Measurements from ENCODE around the gene MAGIX. TPM values are rescaled to one million over a fixed set of nuclear protein-coding genes. Genes with fewer than 3 reads are reported as not detected.

Gene MAGIX
- total and polyA plus RNA-seq, 2 donors = 1.3 to 3.0 TPM

DNA sequence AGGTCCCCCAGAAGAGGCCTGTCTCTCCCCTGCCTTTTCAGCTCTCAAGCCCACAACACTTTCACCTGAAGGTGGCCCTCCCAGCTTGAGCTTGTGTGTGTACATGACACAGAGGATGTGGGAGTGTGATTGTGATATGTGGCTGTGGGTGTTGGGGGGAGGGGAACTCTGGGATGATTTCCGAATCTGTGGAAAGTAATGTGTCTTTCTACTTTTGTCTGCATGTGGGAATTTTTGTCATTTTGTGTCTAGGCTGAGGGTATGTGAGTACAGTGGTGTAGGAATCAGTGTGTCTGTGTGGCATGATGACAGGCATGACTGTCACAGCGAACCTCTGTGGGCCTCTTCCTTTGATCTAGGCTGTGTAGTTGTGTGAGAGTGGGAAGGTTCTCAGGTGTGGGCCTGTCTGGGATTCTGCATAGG lies 31.0 kb downstream of the MAGIX start:
- H3K36me3 ChIP-seq (ENCODE audit: control insufficient read depth in 2 of 2, insufficient read depth in 2 of 2, low read length in 1 of 2) = peaks cover 3 to 5% of the 10 kb centered on the region in 2 donors
- H3K4me1 ChIP-seq (ENCODE audit: control insufficient read depth in 2 of 2, insufficient read depth in 2 of 2, low read length in 2 of 2) = peaks cover 0 to 36% of the 10 kb centered on the region in 2 donors
- H3K9me3 ChIP-seq (ENCODE audit: control insufficient read depth in 2 of 2, insufficient read depth in 1 of 2, low read length in 1 of 2) = no peaks in the 10 kb centered on the region
- no peaks in the 10 kb centered on the region for H3K27me3 ChIP-seq (ENCODE audit: control insufficient read depth in 2 of 2, insufficient read depth in 1 of 2, low read length in 1 of 2)
- WGBS = 85% methylated on average over 2 of the region's 2 CpGs
- DNase-seq (ENCODE audit: low read depth in 6 of 9, low spot score in 9 of 9) = peak in 1 of 9 donors; percentile 64
- H3K27ac ChIP-seq (ENCODE audit: low read depth in 1 of 2, low read length in 1 of 2) = peak overlapping the region in 1 of 2 donors; percentile 79
- no peak overlapping the region for H3K4me3 ChIP-seq (ENCODE audit: low read length in 2 of 2)

DNA sequence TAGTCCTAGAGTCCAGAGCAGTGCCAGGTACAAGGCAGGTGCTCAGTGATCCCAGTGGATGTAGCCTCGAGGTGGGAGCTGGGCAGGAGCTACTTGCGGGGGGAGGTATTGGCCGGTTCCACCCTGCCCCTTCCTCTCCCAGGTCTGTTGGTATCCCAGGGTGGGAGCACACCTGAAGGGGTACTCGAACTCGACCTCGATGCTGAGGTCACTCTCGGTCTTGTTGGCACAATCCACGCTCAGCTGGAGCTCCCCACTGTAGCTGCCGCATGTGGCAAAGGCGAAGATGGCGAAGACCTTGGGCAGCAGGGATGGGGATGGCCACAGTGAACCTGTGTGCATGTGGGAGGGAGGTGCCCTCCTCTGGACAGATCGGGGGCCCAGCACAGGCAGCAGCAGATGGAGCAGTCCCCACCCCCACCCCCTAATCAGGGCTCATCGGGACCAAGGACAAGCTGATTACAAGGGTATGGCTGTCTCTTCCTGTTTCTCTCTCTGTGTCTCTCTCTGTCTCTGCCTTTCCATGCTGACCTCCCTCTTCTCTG lies 35.1 kb downstream of the MAGIX start:
- 91% methylated on average over 13 of the region's 13 CpGs for WGBS
- no peak overlapping the region for H3K27ac ChIP-seq (ENCODE audit: low read depth in 1 of 2, low read length in 1 of 2)
- peaks cover 3 to 5% of the 10 kb centered on the region in 2 donors for H3K36me3 ChIP-seq (ENCODE audit: control insufficient read depth in 2 of 2, insufficient read depth in 2 of 2, low read length in 1 of 2)
- H3K9me3 ChIP-seq (ENCODE audit: control insufficient read depth in 2 of 2, insufficient read depth in 1 of 2, low read length in 1 of 2) = no peaks in the 10 kb centered on the region
- peaks cover 13 to 44% of the 10 kb centered on the region in 2 donors for H3K4me1 ChIP-seq (ENCODE audit: control insufficient read depth in 2 of 2, insufficient read depth in 2 of 2, low read length in 2 of 2)
- no peak for DNase-seq (ENCODE audit: low read depth in 6 of 9, low spot score in 9 of 9)
- peaks cover 0 to 7% of the 10 kb centered on the region in 2 donors for H3K27me3 ChIP-seq (ENCODE audit: control insufficient read depth in 2 of 2, insufficient read depth in 1 of 2, low read length in 1 of 2)
- no peak overlapping the region for H3K4me3 ChIP-seq (ENCODE audit: low read length in 2 of 2)

DNA sequence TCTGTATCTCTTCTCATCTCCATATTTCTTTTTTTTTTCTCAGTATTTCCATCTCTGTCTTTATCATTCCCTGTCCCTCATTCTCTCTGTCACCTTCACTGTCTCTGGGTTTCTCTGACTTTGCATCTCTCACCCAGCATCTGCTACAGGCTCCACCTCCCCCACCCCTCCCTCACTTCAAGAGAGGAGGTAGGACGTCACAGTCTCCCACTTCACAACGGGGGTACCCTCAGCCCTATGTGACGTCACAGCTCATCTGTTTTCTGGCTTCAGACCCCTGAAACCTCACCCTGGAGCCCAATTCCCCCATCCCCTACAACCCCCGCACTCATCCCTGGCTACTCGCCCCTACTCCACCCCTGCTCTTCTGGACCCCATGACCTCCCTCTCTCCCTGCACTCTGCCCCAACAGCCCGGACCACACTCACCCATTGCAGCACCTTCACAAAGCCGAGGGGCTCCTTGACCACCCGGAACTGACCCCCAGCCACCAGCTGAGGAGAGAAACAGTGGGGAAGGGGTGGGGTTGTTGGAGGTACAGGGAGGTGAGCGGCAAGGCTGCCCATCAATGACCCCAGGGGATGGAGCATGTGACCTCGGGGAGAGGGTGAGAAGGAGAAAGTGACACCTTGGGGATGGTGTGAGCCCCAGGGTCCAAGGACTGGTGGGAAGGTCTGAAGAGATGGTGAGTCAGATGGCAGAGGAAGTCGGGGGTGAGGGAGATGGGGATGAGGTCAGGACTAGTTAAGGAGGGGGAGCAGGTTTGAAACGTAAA lies 36.2 kb downstream of the MAGIX start:
- Histone ChIP-seq H3K27me3 (ENCODE audit: control insufficient read depth in 2 of 2, insufficient read depth in 1 of 2, low read length in 1 of 2) (peaks cover 0 to 7% of the 10 kb centered on the region in 2 donors), H3K36me3 (ENCODE audit: control insufficient read depth in 2 of 2, insufficient read depth in 2 of 2, low read length in 1 of 2) (peaks cover 3 to 5% of the 10 kb centered on the region in 2 donors), H3K4me3 (ENCODE audit: low read length in 2 of 2) (peak overlapping the region; percentile 55 to 57), H3K27ac (ENCODE audit: low read depth in 1 of 2, low read length in 1 of 2) (peak overlapping the region in 1 of 2 donors; percentile 64), H3K9me3 (ENCODE audit: control insufficient read depth in 2 of 2, insufficient read depth in 1 of 2, low read length in 1 of 2) (no peaks in the 10 kb centered on the region), H3K4me1 (ENCODE audit: control insufficient read depth in 2 of 2, insufficient read depth in 2 of 2, low read length in 2 of 2) (peaks cover 13 to 33% of the 10 kb centered on the region in 2 donors)
- DNase-seq (ENCODE audit: low read depth in 6 of 9, low spot score in 9 of 9) = peak in 1 of 9 donors; percentile 49
- WGBS = 35% methylated on average over 12 of the region's 12 CpGs

DNA sequence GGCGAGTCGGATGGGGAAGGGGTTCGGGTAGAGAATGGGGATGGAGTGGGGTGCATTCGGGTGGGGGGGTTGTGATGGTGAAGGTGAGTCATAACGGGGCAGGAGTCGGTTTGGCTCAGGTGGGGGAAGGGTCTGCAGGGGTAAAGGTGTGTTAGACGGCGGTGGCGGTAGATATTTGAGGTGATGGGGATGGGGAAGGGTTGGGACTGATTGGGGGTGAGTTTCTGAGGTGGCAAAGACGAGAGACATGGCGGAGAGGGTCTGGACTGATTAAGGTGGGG lies 36.7 kb downstream of the MAGIX start:
- H3K36me3 ChIP-seq (ENCODE audit: control insufficient read depth in 2 of 2, insufficient read depth in 2 of 2, low read length in 1 of 2) = peaks cover 3 to 5% of the 10 kb centered on the region in 2 donors
- H3K27ac ChIP-seq (ENCODE audit: low read depth in 1 of 2, low read length in 1 of 2) = no peak overlapping the region
- peaks cover 0 to 7% of the 10 kb centered on the region in 2 donors for H3K27me3 ChIP-seq (ENCODE audit: control insufficient read depth in 2 of 2, insufficient read depth in 1 of 2, low read length in 1 of 2)
- no peaks in the 10 kb centered on the region for H3K9me3 ChIP-seq (ENCODE audit: control insufficient read depth in 2 of 2, insufficient read depth in 1 of 2, low read length in 1 of 2)
- no peak for DNase-seq (ENCODE audit: low read depth in 6 of 9, low spot score in 9 of 9)
- H3K4me1 ChIP-seq (ENCODE audit: control insufficient read depth in 2 of 2, insufficient read depth in 2 of 2, low read length in 2 of 2) = peaks cover 13 to 27% of the 10 kb centered on the region in 2 donors
- H3K4me3 ChIP-seq (ENCODE audit: low read length in 2 of 2) = peak overlapping the region; percentile 55 to 57
- 17% methylated on average over 11 of the region's 11 CpGs for WGBS

DNA sequence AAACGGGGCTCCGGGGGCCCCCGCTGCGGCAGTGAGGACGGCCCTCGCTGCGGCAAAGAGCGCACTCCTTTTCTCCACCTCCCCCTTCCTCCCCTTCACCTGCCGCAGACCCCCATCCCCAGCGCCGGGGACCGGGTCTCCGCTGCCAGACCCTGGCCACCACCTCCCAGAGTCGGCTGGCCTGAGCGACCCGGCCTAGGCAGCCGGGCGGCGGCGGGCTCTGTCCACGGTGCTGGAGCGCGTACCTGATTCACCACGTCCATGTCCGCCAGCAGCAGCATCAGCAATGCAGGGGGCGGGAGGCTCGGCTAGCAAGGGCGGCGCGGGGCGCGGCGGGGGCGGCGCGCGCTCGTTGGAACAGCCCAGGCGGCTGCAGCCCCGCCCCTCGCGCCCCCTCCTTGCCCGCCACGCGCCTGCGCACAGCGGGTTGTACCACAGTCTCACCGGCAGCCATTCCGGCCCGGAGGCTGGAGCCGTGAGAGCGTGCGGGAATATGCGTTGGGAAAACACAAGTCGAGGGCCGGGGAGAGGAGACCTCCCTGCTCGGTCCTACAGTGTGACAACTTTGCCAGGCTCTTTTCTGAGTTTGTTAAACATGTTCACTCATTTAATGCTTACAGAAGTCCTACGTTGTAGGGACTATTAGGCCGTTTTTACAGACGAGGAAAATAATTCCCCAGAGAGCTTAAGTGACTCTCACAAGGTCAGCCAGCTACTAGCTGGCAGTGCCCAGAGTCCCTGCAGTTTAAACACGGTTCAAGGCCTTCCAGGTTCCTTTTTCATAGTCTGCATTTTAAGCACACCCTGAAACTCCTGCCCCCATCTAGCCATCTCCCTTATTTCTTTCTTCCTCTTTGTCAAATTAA lies 37.6 kb downstream of the MAGIX start, which contains the start of gene SYP:
SYP (minus strand) TSS at position 288 of the 866 bp plus-strand sequence; CDS start at position 281, 7 bp downstream.
- Histone ChIP-seq H3K27ac (ENCODE audit: low read depth in 1 of 2, low read length in 1 of 2) (peak within 1 kb of the TSS; percentile 60 to 63), H3K9me3 (ENCODE audit: control insufficient read depth in 2 of 2, insufficient read depth in 1 of 2, low read length in 1 of 2) (no peaks in the 10 kb centered on the region), H3K4me3 (ENCODE audit: low read length in 2 of 2) (peak within 1 kb of the TSS; percentile 55 to 57), H3K36me3 (ENCODE audit: control insufficient read depth in 2 of 2, insufficient read depth in 2 of 2, low read length in 1 of 2) (peaks cover 3% of the 10 kb centered on the region in 2 donors), H3K4me1 (ENCODE audit: control insufficient read depth in 2 of 2, insufficient read depth in 2 of 2, low read length in 2 of 2) (peaks cover 13 to 25% of the 10 kb centered on the region in 2 donors), H3K27me3 (ENCODE audit: control insufficient read depth in 2 of 2, insufficient read depth in 1 of 2, low read length in 1 of 2) (peaks cover 0 to 7% of the 10 kb centered on the region in 2 donors)
- WGBS = under 1% methylated on average over 61 of the region's 61 CpGs
- DNase-seq (ENCODE audit: low read depth in 6 of 9, low spot score in 9 of 9) = peak in 7 of 9 donors; percentile 60 to 89 (median 72)

DNA sequence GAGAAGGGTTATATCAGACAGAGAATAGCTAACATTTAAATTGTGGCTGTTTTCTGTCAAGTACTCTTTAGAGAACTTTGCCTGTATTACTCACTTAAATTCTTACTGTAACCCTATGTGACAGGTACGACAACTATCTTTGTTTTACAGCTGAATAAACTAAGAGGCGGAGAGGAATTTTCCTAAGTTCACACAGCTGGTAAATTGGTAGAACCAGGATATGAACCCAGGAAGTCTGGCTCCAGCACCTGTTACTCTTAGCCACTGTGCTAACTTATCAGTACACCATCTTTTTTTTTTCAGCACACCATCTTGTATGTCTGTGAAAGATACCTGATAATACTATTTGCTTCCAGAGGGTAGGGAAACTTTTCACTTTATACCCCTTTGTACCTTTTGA lies 39.5 kb downstream of the MAGIX start:
- Histone ChIP-seq H3K36me3 (ENCODE audit: control insufficient read depth in 2 of 2, insufficient read depth in 2 of 2, low read length in 1 of 2) (peaks cover 3% of the 10 kb centered on the region in 2 donors), H3K4me1 (ENCODE audit: control insufficient read depth in 2 of 2, insufficient read depth in 2 of 2, low read length in 2 of 2) (peaks cover 13 to 25% of the 10 kb centered on the region in 2 donors), H3K27ac (ENCODE audit: low read depth in 1 of 2, low read length in 1 of 2) (peak overlapping the region in 1 of 2 donors; percentile 19), H3K9me3 (ENCODE audit: control insufficient read depth in 2 of 2, insufficient read depth in 1 of 2, low read length in 1 of 2) (no peaks in the 10 kb centered on the region), H3K27me3 (ENCODE audit: control insufficient read depth in 2 of 2, insufficient read depth in 1 of 2, low read length in 1 of 2) (peaks cover 0 to 7% of the 10 kb centered on the region in 2 donors), H3K4me3 (ENCODE audit: low read length in 2 of 2) (no peak overlapping the region)
- 97% methylated on average over 2 of the region's 2 CpGs for WGBS
- no peak for DNase-seq (ENCODE audit: low read depth in 6 of 9, low spot score in 9 of 9)

DNA sequence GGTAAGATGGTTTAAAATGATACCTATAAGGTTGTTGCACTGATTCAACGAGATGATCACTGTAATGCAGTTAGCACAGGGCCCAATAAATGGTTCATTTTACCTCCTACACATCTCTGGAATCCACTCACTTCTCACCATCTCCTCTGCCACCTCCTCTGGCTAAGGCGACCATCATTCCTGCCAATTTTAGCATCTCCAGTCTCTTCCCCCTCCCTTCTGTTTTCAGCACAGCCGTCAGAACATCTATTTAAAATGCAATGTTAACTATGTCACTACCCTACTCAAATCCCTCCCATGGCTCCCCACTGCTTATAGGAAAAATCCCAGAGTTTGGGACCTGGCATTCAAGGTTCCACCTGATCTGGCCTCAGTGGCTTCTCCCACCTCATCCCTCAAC lies 41.0 kb downstream of the MAGIX start:
- H3K4me1 ChIP-seq (ENCODE audit: control insufficient read depth in 2 of 2, insufficient read depth in 2 of 2, low read length in 2 of 2) = peaks cover 13 to 15% of the 10 kb centered on the region in 2 donors
- H3K4me3 ChIP-seq (ENCODE audit: low read length in 2 of 2) = no peak overlapping the region
- H3K36me3 ChIP-seq (ENCODE audit: control insufficient read depth in 2 of 2, insufficient read depth in 2 of 2, low read length in 1 of 2) = no peaks in the 10 kb centered on the region
- no peak overlapping the region for H3K27ac ChIP-seq (ENCODE audit: low read depth in 1 of 2, low read length in 1 of 2)
- DNase-seq (ENCODE audit: low read depth in 6 of 9, low spot score in 9 of 9) = no peak
- H3K9me3 ChIP-seq (ENCODE audit: control insufficient read depth in 2 of 2, insufficient read depth in 1 of 2, low read length in 1 of 2) = no peaks in the 10 kb centered on the region
- H3K27me3 ChIP-seq (ENCODE audit: control insufficient read depth in 2 of 2, insufficient read depth in 1 of 2, low read length in 1 of 2) = peaks cover 0 to 7% of the 10 kb centered on the region in 2 donors
- 93% methylated on average over 3 of the region's 3 CpGs for WGBS

DNA sequence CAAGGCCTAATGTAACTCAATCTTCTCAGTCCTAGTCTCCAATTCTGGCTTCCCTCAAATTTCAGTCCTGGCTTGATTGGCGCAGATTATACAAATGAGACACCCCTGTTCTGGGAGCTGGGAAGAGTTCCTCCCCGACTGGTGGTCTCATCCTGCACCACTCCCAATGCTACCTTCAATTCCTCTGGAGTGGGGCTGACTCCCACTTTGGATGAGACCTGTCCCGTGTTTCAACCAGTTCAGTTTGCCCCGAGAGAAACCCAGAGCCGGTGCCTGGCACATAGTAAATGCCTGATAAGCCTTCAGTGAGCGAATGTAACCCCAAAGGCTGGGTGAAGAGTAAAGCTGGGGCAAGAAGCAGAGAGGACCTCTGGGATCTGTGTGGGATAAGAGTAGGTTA lies 41.5 kb downstream of the MAGIX start:
- WGBS = 96% methylated on average over 6 of the region's 6 CpGs
- H3K4me3 ChIP-seq (ENCODE audit: low read length in 2 of 2) = no peak overlapping the region
- H3K4me1 ChIP-seq (ENCODE audit: control insufficient read depth in 2 of 2, insufficient read depth in 2 of 2, low read length in 2 of 2) = peaks cover 10 to 12% of the 10 kb centered on the region in 2 donors
- H3K27me3 ChIP-seq (ENCODE audit: control insufficient read depth in 2 of 2, insufficient read depth in 1 of 2, low read length in 1 of 2) = peaks cover 0 to 4% of the 10 kb centered on the region in 2 donors
- no peaks in the 10 kb centered on the region for H3K36me3 ChIP-seq (ENCODE audit: control insufficient read depth in 2 of 2, insufficient read depth in 2 of 2, low read length in 1 of 2)
- DNase-seq (ENCODE audit: low read depth in 6 of 9, low spot score in 9 of 9) = no peak
- H3K27ac ChIP-seq (ENCODE audit: low read depth in 1 of 2, low read length in 1 of 2) = no peak overlapping the region
- H3K9me3 ChIP-seq (ENCODE audit: control insufficient read depth in 2 of 2, insufficient read depth in 1 of 2, low read length in 1 of 2) = no peaks in the 10 kb centered on the region

All from thymus (tissue), 11 donors.